ENCODE data around the gene GNB1L.

DNA sequence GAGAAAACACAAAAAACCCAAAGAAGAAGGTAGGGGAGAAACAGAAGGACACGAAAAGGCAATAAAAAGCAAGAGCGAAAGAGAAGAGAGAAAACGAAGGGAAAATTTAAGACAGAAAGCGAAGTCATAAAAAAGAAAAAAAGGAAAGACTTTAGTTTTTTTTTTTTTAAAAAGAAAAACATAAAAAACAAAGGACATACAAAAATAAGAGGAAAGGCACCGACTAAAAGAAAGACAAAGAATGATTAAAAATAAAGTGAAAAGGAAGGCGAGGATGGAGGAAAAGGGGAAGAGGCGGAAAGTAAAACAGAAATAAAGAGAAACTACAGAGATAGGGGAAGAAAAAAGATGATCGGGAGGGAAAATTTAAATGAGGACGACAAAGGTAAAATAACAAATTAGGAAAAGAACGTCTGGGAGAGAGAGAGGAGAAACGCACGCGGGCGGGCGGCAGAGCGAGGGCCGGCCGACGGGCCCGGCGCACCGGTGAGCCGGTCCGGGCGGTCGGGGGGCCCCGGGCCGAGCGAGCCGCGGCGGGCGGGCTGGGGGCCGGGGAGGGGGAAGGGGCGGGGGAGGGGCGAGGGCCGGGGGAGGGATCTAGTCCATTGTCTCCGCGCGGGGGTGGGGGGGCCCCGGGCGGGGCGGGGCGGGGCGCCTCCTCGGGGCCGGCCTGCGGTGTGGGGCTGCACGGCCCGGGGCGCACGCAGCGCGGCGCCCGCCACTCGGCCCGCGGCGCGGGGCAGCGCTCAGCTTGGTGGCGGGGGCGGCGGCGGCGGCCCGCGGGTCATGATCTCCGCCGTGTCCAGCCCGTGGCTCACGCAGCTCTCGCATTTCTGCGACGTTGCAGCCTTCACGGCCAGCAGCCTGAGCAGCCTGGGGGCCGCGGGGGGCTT lies 94.4 kb downstream of the GNB1L start, which contains the start of gene TBX1:
- TF ChIP-seq, protein P1, sequence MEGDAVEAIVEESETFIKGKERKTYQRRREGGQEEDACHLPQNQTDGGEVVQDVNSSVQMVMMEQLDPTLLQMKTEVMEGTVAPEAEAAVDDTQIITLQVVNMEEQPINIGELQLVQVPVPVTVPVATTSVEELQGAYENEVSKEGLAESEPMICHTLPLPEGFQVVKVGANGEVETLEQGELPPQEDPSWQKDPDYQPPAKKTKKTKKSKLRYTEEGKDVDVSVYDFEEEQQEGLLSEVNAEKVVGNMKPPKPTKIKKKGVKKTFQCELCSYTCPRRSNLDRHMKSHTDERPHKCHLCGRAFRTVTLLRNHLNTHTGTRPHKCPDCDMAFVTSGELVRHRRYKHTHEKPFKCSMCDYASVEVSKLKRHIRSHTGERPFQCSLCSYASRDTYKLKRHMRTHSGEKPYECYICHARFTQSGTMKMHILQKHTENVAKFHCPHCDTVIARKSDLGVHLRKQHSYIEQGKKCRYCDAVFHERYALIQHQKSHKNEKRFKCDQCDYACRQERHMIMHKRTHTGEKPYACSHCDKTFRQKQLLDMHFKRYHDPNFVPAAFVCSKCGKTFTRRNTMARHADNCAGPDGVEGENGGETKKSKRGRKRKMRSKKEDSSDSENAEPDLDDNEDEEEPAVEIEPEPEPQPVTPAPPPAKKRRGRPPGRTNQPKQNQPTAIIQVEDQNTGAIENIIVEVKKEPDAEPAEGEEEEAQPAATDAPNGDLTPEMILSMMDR (IDR thresholded peaks at IDR 0.05): peak; percentile 14
- TF ChIP-seq EZH2 (IDR thresholded peaks at IDR 0.05; ENCODE audit: borderline replicate concordance, insufficient read depth, low read depth, low read length, poor library complexity, severe bottlenecking): peak; percentile 57

Data from B cell (primary cell).